RWPE2 (cell line): ENCODE results near the gene FSD1L.
A peak's percentile ranks its signal among the peaks of the same experiment; 100 is the strongest.

ENCODE experiments used
- ATAC-seq: fragments of 200-7000 bp; cut with Tn5 transposase; 3 replicates; pipeline ENCODE4 v1.9.1; 2021; ENCODE audit warnings: low read depth
- DNase-seq: peaks from one replicate; pipeline ENCODE4 v3.0.0-alpha.2; 2020; ENCODE audit warnings: low spot score
- H3K27ac ChIP-seq: fragments of 450-650 bp; 2 replicates; pipeline ENCODE4 v1.5.1; 2017; ENCODE audit warnings: mild to moderate bottlenecking; ENCODE audit not compliant: poor library complexity, severe bottlenecking
- H3K27me3 ChIP-seq: fragments of 250-450 bp; sonication (Bioruptor Pico); 2 replicates; pipeline ENCODE4 v1.5.1; 2021; ENCODE audit warnings: mild to moderate bottlenecking, moderate library complexity; ENCODE audit not compliant: insufficient read depth, poor library complexity, severe bottlenecking
- H3K36me3 ChIP-seq: fragments of 250-450 bp; sonication (Bioruptor Pico); 2 replicates; pipeline ENCODE4 v1.5.1; 2020; ENCODE audit warnings: low read depth, mild to moderate bottlenecking, moderate library complexity
- H3K4me1 ChIP-seq: fragments of 250-450 bp; sonication (Bioruptor Pico); 2 replicates; pipeline ENCODE4 v1.5.1; 2021; ENCODE audit warnings: mild to moderate bottlenecking, moderate library complexity; ENCODE audit not compliant: insufficient read depth, poor library complexity, severe bottlenecking
- H3K4me3 ChIP-seq: fragments of 250-450 bp; sonication (Bioruptor Pico); 2 replicates; pipeline ENCODE4 v1.5.1; 2021; ENCODE audit warnings: mild to moderate bottlenecking, moderate library complexity; ENCODE audit not compliant: severe bottlenecking
- H3K9me3 ChIP-seq: fragments of 250-450 bp; sonication (Bioruptor Pico); 2 replicates; pipeline ENCODE4 v1.5.1; 2021; ENCODE audit warnings: mild to moderate bottlenecking, moderate library complexity; ENCODE audit not compliant: severe bottlenecking
- CTCF ChIP-seq: fragments of 450-650 bp; IDR thresholded peaks from one replicate; pipeline ENCODE4 v1.5.1; 2017; ENCODE audit warnings: mild to moderate bottlenecking, moderate library complexity; ENCODE audit not compliant: poor library complexity, severe bottlenecking

FSD1L gene

GRCh38 chr9:105503881-105504280 is 56.0 kb downstream of the FSD1L start:
- TF ChIP-seq CTCF, result no peak

GRCh38 chr9:105507096-105507790 is 59.4 kb downstream of the FSD1L start:
- no peak for ATAC-seq
- Histone ChIP-seq H3K27ac (no peak overlapping the region), H3K27me3 (no peaks in the 10 kb centered on the region), H3K4me1 (peaks cover 6% of the 10 kb centered on the region), H3K4me3 (no peak overlapping the region), H3K9me3 (no peaks in the 10 kb centered on the region), H3K36me3 (peaks cover 26% of the 10 kb centered on the region)
- no peak for DNase-seq
- no peak for TF ChIP-seq CTCF

More at GRCh38 chr9:105503881-105504280, 56.0 kb downstream of the FSD1L start:
- Histone ChIP-seq H3K36me3 (peaks cover 13% of the 10 kb centered on the region), H3K4me1 (no peaks in the 10 kb centered on the region), H3K27ac (no peak overlapping the region), H3K27me3 (no peaks in the 10 kb centered on the region), H3K4me3 (no peak overlapping the region), H3K9me3 (no peaks in the 10 kb centered on the region)
- no peak for DNase-seq
- ATAC-seq, result no peak

GRCh38 chr9:105508530-105508929 is 60.7 kb downstream of the FSD1L start:
- Histone ChIP-seq H3K4me3 (no peak overlapping the region), H3K36me3 (peaks cover 36% of the 10 kb centered on the region), H3K27ac (no peak overlapping the region), H3K9me3 (no peaks in the 10 kb centered on the region), H3K27me3 (no peaks in the 10 kb centered on the region), H3K4me1 (peaks cover 6% of the 10 kb centered on the region)
- DNase-seq (no peak), ATAC-seq (no peak)
- no peak for TF ChIP-seq CTCF

GRCh38 chr9:105510024-105510423 is 62.2 kb downstream of the FSD1L start:
- DNase-seq (no peak), ATAC-seq (peak; percentile 51; the same call in 2 of the 3 replicates)
- H3K4me1 ChIP-seq, result peaks cover 6% of the 10 kb centered on the region
- no peak overlapping the region for H3K4me3 ChIP-seq
- H3K36me3 ChIP-seq, result peaks cover 40% of the 10 kb centered on the region
- TF ChIP-seq CTCF, result no peak
- no peaks in the 10 kb centered on the region for H3K27me3 ChIP-seq
- no peaks in the 10 kb centered on the region for H3K9me3 ChIP-seq
- no peak overlapping the region for H3K27ac ChIP-seq

GRCh38 chr9:105511446-105511845 is 63.6 kb downstream of the FSD1L start:
- DNase-seq (no peak), ATAC-seq (no peak)
- Histone ChIP-seq H3K27me3 (no peaks in the 10 kb centered on the region), H3K27ac (no peak overlapping the region), H3K36me3 (peaks cover 32% of the 10 kb centered on the region), H3K9me3 (no peaks in the 10 kb centered on the region), H3K4me1 (peaks cover 6% of the 10 kb centered on the region), H3K4me3 (no peak overlapping the region)
- no peak for TF ChIP-seq CTCF
